WTC11 (cell line): ENCODE results near the gene NLE1. TPM values are rescaled to one million over a fixed set of nuclear protein-coding genes. Genes with fewer than 3 reads are reported as not detected.

ENCODE experiments used
- ATAC-seq: fragments of 200-7000 bp; cut with Tn5 transposase; 2 replicates; pipeline ENCODE4 v1.10.0; 2021; ENCODE audit warnings: mild to moderate bottlenecking, moderate library complexity
- CTCF ChIA-PET: fragments of 300-600 bp; sonication (Branson Sonifier 250); formaldehyde crosslinking; loops from one replicate; lab custom pipeline; 2021; ENCODE audit warnings: antibody characterized with exemption; lab: Charles Lee
- POLR2A ChIA-PET: fragments of 350-600 bp; sonication (Branson Sonifier 250); formaldehyde crosslinking; loops from one replicate; lab custom pipeline; 2021; ENCODE audit warnings: antibody characterized with exemption; lab: Charles Lee
- DNase-seq: peaks from one replicate; pipeline ENCODE4 v3.0.0; 2021; ENCODE audit warnings: low spot score
- H3K27ac Mint-ChIP-seq: 2 replicates; pipeline ENCODE4 v1.8.0; 2021; ENCODE audit warnings: mixed read lengths
- H3K27me3 Mint-ChIP-seq: 2 replicates; pipeline ENCODE4 v1.8.0; 2021; ENCODE audit warnings: low read depth, mild to moderate bottlenecking, moderate library complexity, mixed read lengths
- H3K36me3 Mint-ChIP-seq: 2 replicates; pipeline ENCODE4 v1.8.0; 2021; ENCODE audit warnings: mixed read lengths
- H3K4me1 Mint-ChIP-seq: 2 replicates; pipeline ENCODE4 v1.8.0; 2022; ENCODE audit warnings: mixed read lengths
- H3K4me3 Mint-ChIP-seq: 2 replicates; pipeline ENCODE4 v1.8.0; 2021; ENCODE audit warnings: mild to moderate bottlenecking, moderate library complexity, mixed read lengths
- H3K9me3 Mint-ChIP-seq: 2 replicates; pipeline ENCODE4 v1.8.0; 2021; ENCODE audit warnings: mixed read lengths
- ARID4B ChIP-seq: sonication (generic); formaldehyde crosslinking; IDR thresholded peaks from 2 replicates; pipeline ENCODE4 v1.8.0; 2023; ENCODE audit warnings: missing genetic modification reagents, mild to moderate bottlenecking, borderline replicate concordance
- CBFB ChIP-seq: sonication (generic); formaldehyde crosslinking; IDR thresholded peaks from 2 replicates; pipeline ENCODE4 v1.8.1; 2022; ENCODE audit warnings: mild to moderate bottlenecking, low read depth, missing genetic modification reagents
- CREM ChIP-seq: sonication (generic); formaldehyde crosslinking; IDR thresholded peaks from 2 replicates; pipeline ENCODE4 v1.8.1; 2022; ENCODE audit warnings: mild to moderate bottlenecking, missing genetic modification reagents, moderate library complexity
- FOXJ3 ChIP-seq: sonication (generic); formaldehyde crosslinking; IDR thresholded peaks from 2 replicates; pipeline ENCODE4 v1.9.0; 2021; ENCODE audit warnings: missing genetic modification reagents, mild to moderate bottlenecking, borderline replicate concordance
- NR1H2 ChIP-seq: sonication (generic); formaldehyde crosslinking; IDR thresholded peaks from 2 replicates; pipeline ENCODE4 v1.9.0; 2021; ENCODE audit warnings: mild to moderate bottlenecking, moderate library complexity, missing genetic modification reagents
- NR2C2 ChIP-seq: sonication (generic); formaldehyde crosslinking; IDR thresholded peaks from 2 replicates; pipeline ENCODE4 v1.8.0; 2022; ENCODE audit warnings: mild to moderate bottlenecking, missing genetic modification reagents
- PRDM15 ChIP-seq: sonication (generic); formaldehyde crosslinking; IDR thresholded peaks from 2 replicates; pipeline ENCODE4 v1.8.0; 2022; ENCODE audit warnings: missing genetic modification reagents
- RELA ChIP-seq: sonication (generic); formaldehyde crosslinking; IDR thresholded peaks from 2 replicates; pipeline ENCODE4 v1.8.1; 2022; ENCODE audit warnings: missing genetic modification reagents, mild to moderate bottlenecking, borderline replicate concordance
- SMAD3 ChIP-seq: sonication (generic); formaldehyde crosslinking; IDR thresholded peaks from 2 replicates; pipeline ENCODE4 v1.8.0; 2022; ENCODE audit warnings: missing genetic modification reagents, mild to moderate bottlenecking, borderline replicate concordance
- TEAD1 ChIP-seq: sonication (generic); formaldehyde crosslinking; IDR thresholded peaks from 2 replicates; pipeline ENCODE4 v1.8.0; 2022; ENCODE audit warnings: mild to moderate bottlenecking, missing genetic modification reagents
- ZBTB21 ChIP-seq: sonication (generic); formaldehyde crosslinking; IDR thresholded peaks from 2 replicates; pipeline ENCODE4 v1.8.1; 2023; ENCODE audit warnings: mild to moderate bottlenecking, missing genetic modification reagents, borderline replicate concordance
- ZNF138 ChIP-seq: sonication (generic); formaldehyde crosslinking; conservative IDR thresholded peaks from 2 replicates; pipeline ENCODE4 v1.8.1; 2022; ENCODE audit warnings: mild to moderate bottlenecking, moderate library complexity, missing genetic modification reagents
- ZNF512 ChIP-seq: sonication (generic); formaldehyde crosslinking; IDR thresholded peaks from 2 replicates; pipeline ENCODE4 v1.8.1; 2022; ENCODE audit warnings: missing genetic modification reagents, borderline replicate concordance
- total RNA-seq: library from RNA; stranded (reverse); gene quantifications from 3 replicates; pipeline ENCODE4 v1.2.3, GENCODE V29; 2021
- TF ChIP-seq, protein P1 (sequence below): sonication (generic); formaldehyde crosslinking; IDR thresholded peaks from 2 replicates; pipeline ENCODE4 v1.8.1; 2022; ENCODE audit warnings: low read depth, missing genetic modification reagents, borderline replicate concordance

The NLE1 gene
- total RNA-seq, 1 experiment from 2014 or later, result 52.2 TPM

DNA sequence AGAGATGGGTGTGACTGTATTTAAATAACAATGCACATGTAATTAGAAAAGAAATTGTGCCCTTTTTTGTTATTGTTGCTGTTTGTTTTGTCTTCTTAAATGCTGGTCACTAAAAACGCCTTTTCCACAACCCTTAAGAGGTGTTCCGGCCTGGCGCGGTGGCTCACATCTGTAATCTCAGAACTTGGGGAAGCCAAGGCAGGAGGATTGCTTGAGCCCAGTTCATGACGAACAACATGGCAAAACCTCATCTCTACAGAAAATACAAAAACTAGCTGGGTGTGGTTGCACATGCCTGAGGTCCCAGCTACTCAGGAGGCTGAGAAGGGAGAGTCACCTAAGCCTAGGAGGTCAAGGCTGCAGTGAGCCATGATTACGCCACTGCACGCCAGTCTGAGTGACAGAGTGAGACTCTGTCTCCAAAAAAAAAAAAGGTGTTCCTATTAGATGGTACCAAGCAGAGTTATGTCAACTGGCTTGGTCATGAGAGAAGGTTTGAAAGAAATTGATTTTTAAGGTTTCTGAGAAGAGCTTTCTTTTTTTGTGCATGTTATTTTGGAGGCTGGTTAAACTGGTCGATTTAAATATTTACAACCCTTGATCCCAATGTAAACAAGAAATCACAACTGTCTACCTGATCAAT lies 55.1 kb downstream of the NLE1 start (continued):
- TF ChIP-seq ARID4B (no peak), ZNF138 (no peak), RELA (CRISPR knock-in tag) (no peak), TEAD1 (CRISPR knock-in tag) (no peak), NR2C2 (CRISPR knock-in tag) (no peak), FOXJ3 (no peak)

- peaks cover 69% of the 10 kb centered on the region for H3K4me1 Mint-ChIP-seq
- peaks cover 4% of the 10 kb centered on the region for H3K27me3 Mint-ChIP-seq
- no peak overlapping the region for H3K27ac Mint-ChIP-seq
- ATAC-seq, result no peak
- no peak overlapping the region for H3K4me3 Mint-ChIP-seq
- ChIA-PET CTCF (interaction anchor here (2.2 kb wide), 1 partner anchor 22 kb away, joined by 9 read pairs; the partner anchor contains the start of gene RFFL), POLR2A (interaction anchor here (0.6 kb wide), 1 partner anchor 23 kb away, joined by 3 read pairs; no protein-coding TSS in a partner anchor)
- H3K36me3 Mint-ChIP-seq, result no peaks in the 10 kb centered on the region
- TF ChIP-seq NR1H2 (CRISPR knock-in tag), result no peak
- TF ChIP-seq PRDM15, result no peak
- TF ChIP-seq, protein P1, sequence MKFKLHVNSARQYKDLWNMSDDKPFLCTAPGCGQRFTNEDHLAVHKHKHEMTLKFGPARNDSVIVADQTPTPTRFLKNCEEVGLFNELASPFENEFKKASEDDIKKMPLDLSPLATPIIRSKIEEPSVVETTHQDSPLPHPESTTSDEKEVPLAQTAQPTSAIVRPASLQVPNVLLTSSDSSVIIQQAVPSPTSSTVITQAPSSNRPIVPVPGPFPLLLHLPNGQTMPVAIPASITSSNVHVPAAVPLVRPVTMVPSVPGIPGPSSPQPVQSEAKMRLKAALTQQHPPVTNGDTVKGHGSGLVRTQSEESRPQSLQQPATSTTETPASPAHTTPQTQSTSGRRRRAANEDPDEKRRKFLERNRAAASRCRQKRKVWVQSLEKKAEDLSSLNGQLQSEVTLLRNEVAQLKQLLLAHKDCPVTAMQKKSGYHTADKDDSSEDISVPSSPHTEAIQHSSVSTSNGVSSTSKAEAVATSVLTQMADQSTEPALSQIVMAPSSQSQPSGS, result no peak
- no peak for TF ChIP-seq CREM
- TF ChIP-seq ZBTB21, result no peak
- TF ChIP-seq CBFB, result no peak
- TF ChIP-seq SMAD3, result no peak
- TF ChIP-seq ZNF512, result no peak
- TF ChIP-seq, all 79 proteins: peak for 0
- DNase-seq, result no peak
- no peaks in the 10 kb centered on the region for H3K9me3 Mint-ChIP-seq
Observed at GRCh38 chr17:35086164-35086563, 55.9 kb downstream of the NLE1 start.
